ENCODE results near the gene FAS. TPM values are rescaled to one million over a fixed set of nuclear protein-coding genes. Genes with fewer than 3 reads are reported as not detected.

FAS gene
- total RNA-seq, result 100 to 1,000 TPM; 105 to 121 TPM

DNA sequence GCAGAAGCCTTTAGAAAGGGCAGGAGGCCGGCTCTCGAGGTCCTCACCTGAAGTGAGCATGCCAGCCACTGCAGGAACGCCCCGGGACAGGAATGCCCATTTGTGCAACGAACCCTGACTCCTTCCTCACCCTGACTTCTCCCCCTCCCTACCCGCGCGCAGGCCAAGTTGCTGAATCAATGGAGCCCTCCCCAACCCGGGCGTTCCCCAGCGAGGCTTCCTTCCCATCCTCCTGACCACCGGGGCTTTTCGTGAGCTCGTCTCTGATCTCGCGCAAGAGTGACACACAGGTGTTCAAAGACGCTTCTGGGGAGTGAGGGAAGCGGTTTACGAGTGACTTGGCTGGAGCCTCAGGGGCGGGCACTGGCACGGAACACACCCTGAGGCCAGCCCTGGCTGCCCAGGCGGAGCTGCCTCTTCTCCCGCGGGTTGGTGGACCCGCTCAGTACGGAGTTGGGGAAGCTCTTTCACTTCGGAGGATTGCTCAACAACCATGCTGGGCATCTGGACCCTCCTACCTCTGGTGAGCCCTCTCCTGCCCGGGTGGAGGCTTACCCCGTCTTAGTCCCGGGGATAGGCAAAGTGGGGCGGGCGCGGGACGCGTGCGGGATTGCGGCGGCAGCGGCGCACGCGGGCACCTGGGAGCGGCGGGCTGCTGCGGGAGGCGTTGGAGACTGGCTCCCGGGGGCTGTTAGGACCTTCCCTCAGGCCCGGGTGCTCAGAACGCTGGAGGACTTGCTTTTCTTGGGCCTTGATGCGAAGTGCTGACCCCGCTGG is at the start of gene FAS:
Gene FAS (plus strand): TSS at position 415 of the 777 bp plus-strand sequence. CDS start 79 bp downstream, at position 494.
- Mint-ChIP-seq H3K27me3 (no peaks in the 10 kb centered on the region), H3K4me1 (peaks cover 37% of the 10 kb centered on the region), H3K27ac (peak within 1 kb of the TSS; percentile 98), H3K4me3 (peak within 1 kb of the TSS; percentile 97), H3K36me3 (ENCODE audit: low read depth) (peaks cover 60% of the 10 kb centered on the region), H3K9me3 (no peaks in the 10 kb centered on the region)
- peak; percentile 84 for ATAC-seq (replicated peaks)

DNA sequence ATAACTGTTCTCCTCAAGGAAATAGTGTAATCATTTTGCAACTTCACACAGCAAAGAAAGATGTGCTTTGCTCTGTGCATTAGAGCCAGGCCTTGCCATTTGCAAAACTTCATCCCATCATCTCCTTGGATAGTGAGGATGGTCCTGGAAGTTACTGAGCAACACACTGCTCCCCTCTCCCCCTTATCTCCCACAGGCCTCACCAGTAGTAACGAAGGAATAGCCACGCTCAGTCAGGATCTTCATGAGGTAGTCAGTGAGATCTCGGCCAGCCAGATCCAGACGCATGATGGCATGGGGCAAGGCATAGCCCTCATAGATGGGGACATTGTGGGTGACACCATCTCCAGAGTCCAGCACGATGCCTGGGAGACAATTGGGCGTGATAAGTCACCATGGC is 49.6 kb upstream of the FAS start:
- no peak overlapping the region for H3K4me3 Mint-ChIP-seq
- no peak for ATAC-seq (replicated peaks)
- no peak overlapping the region for H3K27ac Mint-ChIP-seq
- H3K4me1 Mint-ChIP-seq, result no peaks in the 10 kb centered on the region
- no peaks in the 10 kb centered on the region for H3K9me3 Mint-ChIP-seq
- H3K36me3 Mint-ChIP-seq (ENCODE audit: low read depth), result peaks cover 35% of the 10 kb centered on the region
- H3K27me3 Mint-ChIP-seq, result no peaks in the 10 kb centered on the region

- Mint-ChIP-seq H3K4me1 (no peaks in the 10 kb centered on the region), H3K4me3 (no peak overlapping the region), H3K9me3 (no peaks in the 10 kb centered on the region), H3K36me3 (ENCODE audit: low read depth) (peaks cover 18% of the 10 kb centered on the region), H3K27ac (no peak overlapping the region), H3K27me3 (no peaks in the 10 kb centered on the region)
- ATAC-seq (replicated peaks), result no peak
These were observed 46.8 kb upstream of the FAS start for GRCh38 chr10:88943778-88944177.

DNA sequence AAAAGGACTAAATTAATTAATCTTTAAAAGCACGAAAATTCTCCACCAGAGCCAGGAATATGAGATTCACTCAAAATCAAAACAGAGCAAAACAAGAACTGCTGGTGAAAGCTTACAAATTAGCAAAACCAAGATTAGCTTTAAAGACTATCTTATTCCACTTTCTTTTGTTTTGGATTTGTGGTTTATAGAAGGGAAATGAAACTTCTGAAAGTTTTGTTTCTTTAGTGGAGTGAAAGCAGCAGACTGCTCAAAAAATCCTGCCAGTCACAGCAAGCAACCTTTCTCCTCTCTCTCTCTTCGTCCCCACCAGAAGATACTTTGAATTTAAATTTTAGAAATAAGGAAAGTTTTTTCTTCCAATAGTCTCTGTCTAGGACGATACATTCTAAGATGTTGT is 45.8 kb upstream of the FAS start:
- no peak overlapping the region for H3K4me3 Mint-ChIP-seq

DNA sequence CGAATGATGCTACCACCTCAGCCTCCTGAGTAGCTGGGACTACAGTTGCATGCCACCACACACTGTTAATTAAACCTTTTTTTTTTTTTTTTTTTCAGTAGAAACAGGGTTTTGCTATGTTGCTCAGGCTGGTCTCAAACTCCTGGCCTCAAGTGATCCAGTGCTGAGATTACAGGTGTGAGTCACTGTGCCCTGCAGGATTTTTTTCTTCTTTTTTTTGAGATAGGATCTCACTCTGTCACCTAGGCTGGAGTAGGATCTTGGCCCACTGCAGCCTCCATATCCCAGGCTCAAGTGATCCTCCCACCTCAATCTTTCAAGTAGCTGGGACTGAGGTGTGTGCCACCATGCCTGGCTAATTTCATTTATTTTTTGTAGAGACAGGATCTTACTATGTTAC is 44.4 kb upstream of the FAS start:
- Mint-ChIP-seq H3K4me3 (no peak overlapping the region), H3K9me3 (no peaks in the 10 kb centered on the region), H3K4me1 (no peaks in the 10 kb centered on the region), H3K27ac (no peak overlapping the region), H3K36me3 (ENCODE audit: low read depth) (peaks cover 5% of the 10 kb centered on the region), H3K27me3 (no peaks in the 10 kb centered on the region)
- ATAC-seq (replicated peaks), result no peak

More for the DNA sequence above, 45.8 kb upstream of the FAS start:
- Mint-ChIP-seq H3K27me3 (no peaks in the 10 kb centered on the region), H3K4me1 (no peaks in the 10 kb centered on the region), H3K9me3 (no peaks in the 10 kb centered on the region), H3K27ac (no peak overlapping the region), H3K36me3 (ENCODE audit: low read depth) (peaks cover 8% of the 10 kb centered on the region)
- peak; percentile 18 for ATAC-seq (replicated peaks)

DNA sequence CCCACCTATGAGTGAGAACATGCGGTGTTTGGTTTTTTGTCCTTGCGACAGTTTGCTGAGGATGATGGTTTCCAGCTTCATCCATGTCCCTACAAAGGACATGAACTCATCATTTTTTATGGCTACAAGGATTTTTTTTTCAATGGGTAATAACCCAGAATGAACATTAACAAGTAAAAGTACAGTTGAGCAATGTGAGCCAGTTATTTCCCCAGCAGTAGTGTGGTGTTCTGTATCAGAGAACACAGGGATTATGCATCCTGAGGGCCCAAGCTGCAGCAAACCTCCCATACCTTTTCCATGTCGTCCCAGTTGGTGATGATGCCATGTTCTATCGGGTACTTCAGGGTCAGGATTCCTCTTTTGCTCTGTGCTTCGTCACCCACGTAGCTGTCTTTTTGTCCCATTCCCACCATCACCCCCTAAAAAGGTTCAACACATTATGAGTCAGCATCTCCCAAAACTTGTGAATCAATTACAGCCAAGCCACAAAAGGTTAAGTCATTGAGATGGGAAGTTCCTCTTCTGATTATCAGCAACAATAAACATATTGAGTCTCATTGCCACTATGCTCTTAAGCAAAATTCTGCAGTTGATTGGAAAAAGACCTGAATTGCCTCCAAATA is 43.5 kb upstream of the FAS start:
- Mint-ChIP-seq H3K4me1 (no peaks in the 10 kb centered on the region), H3K4me3 (no peak overlapping the region), H3K27ac (no peak overlapping the region), H3K9me3 (no peaks in the 10 kb centered on the region), H3K27me3 (no peaks in the 10 kb centered on the region), H3K36me3 (ENCODE audit: low read depth) (peaks cover 10% of the 10 kb centered on the region)
- no peak for ATAC-seq (replicated peaks)

DNA sequence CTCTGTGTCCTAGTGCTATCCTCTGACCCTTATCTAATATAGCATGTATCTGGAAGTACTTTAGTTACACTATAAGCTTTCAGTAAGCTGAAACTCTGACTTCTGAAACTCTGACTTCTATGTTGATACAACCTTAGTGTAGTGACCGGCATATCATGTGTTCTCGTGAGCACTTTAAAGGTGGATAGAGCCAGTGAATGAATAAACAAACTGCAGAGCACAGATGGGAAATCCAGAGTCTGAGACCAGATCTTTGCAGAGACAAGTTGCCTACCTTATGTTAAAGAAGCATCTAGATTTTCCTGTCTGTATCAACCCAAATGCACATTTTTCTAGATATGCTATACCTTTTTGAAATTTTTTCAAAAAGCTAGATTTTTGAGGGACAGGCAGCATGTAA is 41.5 kb upstream of the FAS start:
- no peaks in the 10 kb centered on the region for H3K27me3 Mint-ChIP-seq
- no peaks in the 10 kb centered on the region for H3K9me3 Mint-ChIP-seq
- no peak for ATAC-seq (replicated peaks)
- H3K4me3 Mint-ChIP-seq, result no peak overlapping the region
- peaks cover 10% of the 10 kb centered on the region for H3K36me3 Mint-ChIP-seq (ENCODE audit: low read depth)
- no peaks in the 10 kb centered on the region for H3K4me1 Mint-ChIP-seq
- no peak overlapping the region for H3K27ac Mint-ChIP-seq

- H3K4me3 Mint-ChIP-seq, result no peak overlapping the region
- no peaks in the 10 kb centered on the region for H3K27me3 Mint-ChIP-seq
- no peaks in the 10 kb centered on the region for H3K9me3 Mint-ChIP-seq
- peaks cover 10% of the 10 kb centered on the region for H3K36me3 Mint-ChIP-seq (ENCODE audit: low read depth)
- no peaks in the 10 kb centered on the region for H3K4me1 Mint-ChIP-seq
- no peak for ATAC-seq (replicated peaks)
- no peak overlapping the region for H3K27ac Mint-ChIP-seq
These were observed 40.4 kb upstream of the FAS start for GRCh38 chr10:88949912-88950837.

GRCh38 chr10:88952647-88953111 is 37.9 kb upstream of the FAS start, which contains the start of gene ACTA2:
TSS of gene ACTA2 (minus strand) at chr10:88952773. CDS start at chr10:88948930, 3,843 bp downstream.
- ATAC-seq (replicated peaks), result no peak
- Mint-ChIP-seq H3K36me3 (ENCODE audit: low read depth) (peaks cover 10% of the 10 kb centered on the region), H3K4me1 (no peaks in the 10 kb centered on the region), H3K27ac (no peak within 1 kb of the TSS), H3K9me3 (no peaks in the 10 kb centered on the region), H3K27me3 (no peaks in the 10 kb centered on the region), H3K4me3 (no peak within 1 kb of the TSS)

DNA sequence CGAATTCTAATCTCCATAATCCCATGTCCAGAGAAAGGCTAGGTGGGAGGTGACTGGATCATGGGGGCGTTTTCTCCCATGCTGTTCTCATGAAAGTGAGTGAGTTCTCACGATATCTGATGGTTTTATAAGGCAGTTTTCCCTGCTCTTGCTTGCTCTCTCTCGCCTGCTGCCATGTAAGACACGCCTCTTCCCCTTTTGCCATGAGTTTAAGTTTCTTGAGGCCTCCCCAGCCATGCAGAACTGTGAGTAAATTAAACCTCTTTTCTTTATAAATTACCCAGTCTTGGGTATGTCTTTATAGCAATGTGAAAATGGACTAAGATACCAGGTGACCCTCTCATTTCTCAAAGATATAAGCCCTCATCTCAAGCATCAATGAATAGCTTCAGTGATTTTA is 36.9 kb upstream of the FAS start:
- Mint-ChIP-seq H3K4me3 (no peak overlapping the region), H3K27me3 (no peaks in the 10 kb centered on the region), H3K4me1 (no peaks in the 10 kb centered on the region), H3K36me3 (ENCODE audit: low read depth) (peaks cover 10% of the 10 kb centered on the region), H3K9me3 (no peaks in the 10 kb centered on the region), H3K27ac (no peak overlapping the region)
- ATAC-seq (replicated peaks), result no peak

GRCh38 chr10:88954458-88955083 is 36.0 kb upstream of the FAS start:
- Mint-ChIP-seq H3K27ac (no peak overlapping the region), H3K4me3 (no peak overlapping the region), H3K36me3 (ENCODE audit: low read depth) (peaks cover 10% of the 10 kb centered on the region), H3K9me3 (no peaks in the 10 kb centered on the region), H3K4me1 (no peaks in the 10 kb centered on the region), H3K27me3 (no peaks in the 10 kb centered on the region)
- ATAC-seq (replicated peaks), result no peak

DNA sequence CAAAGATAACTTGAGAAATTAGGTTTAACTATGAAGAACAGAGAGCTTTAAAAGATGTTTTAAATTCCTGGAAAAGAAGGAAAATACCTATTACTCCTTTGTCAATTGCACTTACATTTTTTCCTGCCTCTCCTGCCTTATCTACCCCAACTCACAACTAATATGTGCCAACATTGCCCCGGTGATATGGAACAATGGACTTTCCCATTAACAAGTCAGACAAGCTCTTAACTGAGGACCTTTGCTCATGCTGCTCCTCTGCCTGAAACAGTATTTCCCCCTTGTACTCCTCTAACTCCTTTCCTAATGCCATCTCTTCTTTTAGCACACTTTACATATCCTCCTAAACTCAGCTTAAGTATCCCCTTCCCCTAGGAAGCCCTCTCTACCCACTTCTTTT is 33.2 kb upstream of the FAS start:
- Mint-ChIP-seq H3K27ac (no peak overlapping the region), H3K36me3 (ENCODE audit: low read depth) (no peaks in the 10 kb centered on the region), H3K4me1 (peaks cover 9% of the 10 kb centered on the region), H3K9me3 (no peaks in the 10 kb centered on the region), H3K4me3 (no peak overlapping the region), H3K27me3 (no peaks in the 10 kb centered on the region)
- ATAC-seq (replicated peaks), result no peak

DNA sequence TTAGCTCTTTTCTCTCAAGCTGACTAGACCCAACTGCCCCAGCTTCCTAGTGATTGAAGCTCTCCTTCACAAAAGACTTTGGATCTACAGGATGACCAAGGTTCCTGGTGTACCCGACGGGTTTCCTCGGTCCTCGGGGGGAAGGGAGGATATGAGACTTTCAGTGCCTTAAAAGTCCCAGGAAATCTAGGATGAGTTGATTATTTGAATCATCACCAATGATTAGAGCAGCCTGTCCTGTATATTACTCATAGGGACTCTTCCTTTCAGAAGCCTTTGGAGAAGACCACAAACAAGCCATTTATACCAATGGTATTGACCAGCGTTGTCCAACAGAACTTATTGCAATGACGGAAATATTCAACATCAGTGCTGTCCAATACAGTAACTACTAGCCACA is 31.9 kb upstream of the FAS start:
- H3K36me3 Mint-ChIP-seq (ENCODE audit: low read depth), result no peaks in the 10 kb centered on the region
- H3K4me1 Mint-ChIP-seq, result peaks cover 14% of the 10 kb centered on the region
- no peak overlapping the region for H3K4me3 Mint-ChIP-seq
- no peak for ATAC-seq (replicated peaks)
- H3K27ac Mint-ChIP-seq, result no peak overlapping the region
- no peaks in the 10 kb centered on the region for H3K27me3 Mint-ChIP-seq
- H3K9me3 Mint-ChIP-seq, result no peaks in the 10 kb centered on the region

GRCh38 chr10:88960802-88961201 is 29.8 kb upstream of the FAS start:
- Mint-ChIP-seq H3K9me3 (no peaks in the 10 kb centered on the region), H3K36me3 (ENCODE audit: low read depth) (no peaks in the 10 kb centered on the region), H3K4me3 (peak overlapping the region; percentile 5), H3K4me1 (peaks cover 14% of the 10 kb centered on the region), H3K27ac (peak overlapping the region; percentile 11), H3K27me3 (no peaks in the 10 kb centered on the region)
- peak; percentile 97 for ATAC-seq (replicated peaks)

Data from activated T-helper 17 cell treated with anti-CD3 and anti-CD28 coated beads, Interleukin-2, amount 50 U/mL, for 72 hours (primary cell).